Vagina (tissue), 2 donors: Measurements from ENCODE around the gene ACY1. TPM values are rescaled to one million over a fixed set of nuclear protein-coding genes. Genes with fewer than 3 reads are reported as not detected.

Experiments
- DNase-seq, 2 donors: peaks; one replicate each; pipeline ENCODE4 v3.0.0-alpha.2; 2017; ENCODE audit errors: extremely low spot score in 2 of 2
- H3K27ac ChIP-seq: fragments of 200-600 bp; sonication (generic); one replicate; pipeline ENCODE4 v1.5.1; 2019
- H3K27me3 ChIP-seq: fragments of 200-600 bp; sonication (generic); one replicate; pipeline ENCODE4 v1.5.1; 2019
- H3K36me3 ChIP-seq, 2 donors: fragments of 200-600 bp; sonication (generic); one replicate each; pipeline ENCODE4 v1.5.1; 2017 to 2019
- H3K4me1 ChIP-seq: fragments of 200-600 bp; sonication (generic); one replicate; pipeline ENCODE4 v1.5.1; 2019
- H3K4me3 ChIP-seq, 2 donors: fragments of 200-600 bp; sonication (generic); 1 replicate in 1 of 2; 2 replicates in 1 of 2; pipeline ENCODE4 v1.5.1; 2016 to 2019
- H3K9me3 ChIP-seq: fragments of 200-600 bp; sonication (generic); one replicate; pipeline ENCODE4 v1.5.1; 2019
- CTCF ChIP-seq, 3 experiments: fragments of 450-650 bp in 2 of 3; fragments of 200-600 bp in 1 of 3; sonication (generic) in 1 of 3; IDR thresholded peaks; one replicate each; pipeline ENCODE4 v1.5.1; 2017 to 2019; ENCODE audit warnings: antibody characterized with exemption in 3 of 3, mild to moderate bottlenecking in 2 of 3, moderate library complexity in 2 of 3
- POLR2A ChIP-seq, 2 donors: fragments of 450-650 bp; IDR thresholded peaks; one replicate each; pipeline ENCODE4 v1.6.1; 2017; ENCODE audit warnings: antibody characterized with exemption in 2 of 2, mild to moderate bottlenecking in 2 of 2, moderate library complexity in 2 of 2
- POLR2AphosphoS5 ChIP-seq, 2 donors: sonication (generic); formaldehyde crosslinking; IDR thresholded peaks; one replicate each; pipeline ENCODE4 v1.9.0; 2017; ENCODE audit warnings: antibody characterized with exemption in 2 of 2, mild to moderate bottlenecking in 2 of 2, low read depth in 1 of 2; ENCODE audit not compliant: insufficient read depth in 1 of 2
- intact Hi-C: fragments of 100-400 bp; cut with DNase I; formaldehyde crosslinking; loops from one replicate; pipeline ENCODE4 v1.15.1; 2023
- total RNA-seq: library from RNA; depleted of rRNA; stranded (reverse); fragments of >200 nt; gene quantifications from one replicate; pipeline ENCODE4 v1.2.3, GENCODE V29; 2016

Gene ACY1
- total RNA-seq, 1 donor from 2014 or later = 29.7 TPM

GRCh38 chr3:52005571-52005986 lies 22.2 kb downstream of the ACY1 start:
- Histone ChIP-seq H3K9me3 (no peaks in the 10 kb centered on the region), H3K4me3 (no peak overlapping the region), H3K27ac (peak overlapping the region; percentile 4), H3K4me1 (peaks cover 32% of the 10 kb centered on the region), H3K27me3 (no peaks in the 10 kb centered on the region), H3K36me3 (no peaks in the 10 kb centered on the region)
- DNase-seq = no peak
- TF ChIP-seq POLR2AphosphoS5 (IDR thresholded peaks at IDR 0.05; ENCODE audit: insufficient read depth in 1 of 2, low read depth in 1 of 2) = no peak
- TF ChIP-seq CTCF (IDR thresholded peaks at IDR 0.05) = no peak
- no peak for TF ChIP-seq POLR2A (IDR thresholded peaks at IDR 0.05)
- intact Hi-C loops = no loop called here

GRCh38 chr3:52006017-52006819 lies 22.9 kb downstream of the ACY1 start:
- intact Hi-C loops = no loop called here

GRCh38 chr3:52006820-52007133 lies 23.4 kb downstream of the ACY1 start:
- Histone ChIP-seq H3K9me3 (no peaks in the 10 kb centered on the region), H3K27me3 (no peaks in the 10 kb centered on the region), H3K36me3 (no peaks in the 10 kb centered on the region), H3K4me3 (no peak overlapping the region), H3K27ac (no peak overlapping the region), H3K4me1 (peaks cover 27% of the 10 kb centered on the region)
- intact Hi-C loops = no loop called here
- no peak for TF ChIP-seq POLR2AphosphoS5 (IDR thresholded peaks at IDR 0.05; ENCODE audit: insufficient read depth in 1 of 2, low read depth in 1 of 2)
- TF ChIP-seq POLR2A (IDR thresholded peaks at IDR 0.05) = no peak
- TF ChIP-seq CTCF (IDR thresholded peaks at IDR 0.05) = no peak
- DNase-seq = no peak

More at GRCh38 chr3:52006017-52006819, 22.9 kb downstream of the ACY1 start:
- H3K9me3 ChIP-seq = no peaks in the 10 kb centered on the region
- no peaks in the 10 kb centered on the region for H3K27me3 ChIP-seq
- no peak for DNase-seq
- no peak for TF ChIP-seq POLR2AphosphoS5 (IDR thresholded peaks at IDR 0.05; ENCODE audit: insufficient read depth in 1 of 2, low read depth in 1 of 2)
- no peak for TF ChIP-seq CTCF (IDR thresholded peaks at IDR 0.05)
- TF ChIP-seq POLR2A (IDR thresholded peaks at IDR 0.05) = no peak
- H3K4me1 ChIP-seq = peaks cover 32% of the 10 kb centered on the region
- H3K36me3 ChIP-seq = no peaks in the 10 kb centered on the region
- H3K27ac ChIP-seq = peak overlapping the region; percentile 4
- H3K4me3 ChIP-seq = no peak overlapping the region

GRCh38 chr3:52007291-52007690 lies 24.0 kb downstream of the ACY1 start:
- no peaks in the 10 kb centered on the region for H3K36me3 ChIP-seq
- intact Hi-C loops = no loop called here
- TF ChIP-seq CTCF (IDR thresholded peaks at IDR 0.05) = no peak
- TF ChIP-seq POLR2A (IDR thresholded peaks at IDR 0.05) = no peak
- TF ChIP-seq POLR2AphosphoS5 (IDR thresholded peaks at IDR 0.05; ENCODE audit: insufficient read depth in 1 of 2, low read depth in 1 of 2) = no peak

GRCh38 chr3:52010431-52010830 lies 27.1 kb downstream of the ACY1 start:
- Histone ChIP-seq H3K27me3 (no peaks in the 10 kb centered on the region), H3K4me3 (no peak overlapping the region), H3K4me1 (peaks cover 10% of the 10 kb centered on the region), H3K36me3 (no peaks in the 10 kb centered on the region), H3K27ac (no peak overlapping the region), H3K9me3 (no peaks in the 10 kb centered on the region)
- no peak for DNase-seq
- TF ChIP-seq POLR2AphosphoS5 (IDR thresholded peaks at IDR 0.05; ENCODE audit: insufficient read depth in 1 of 2, low read depth in 1 of 2) = no peak
- TF ChIP-seq CTCF (IDR thresholded peaks at IDR 0.05) = no peak
- TF ChIP-seq POLR2A (IDR thresholded peaks at IDR 0.05) = no peak
- intact Hi-C loops = no loop called here

More at GRCh38 chr3:52007291-52007690, 24.0 kb downstream of the ACY1 start:
- H3K27ac ChIP-seq = no peak overlapping the region
- peaks cover 25% of the 10 kb centered on the region for H3K4me1 ChIP-seq
- H3K27me3 ChIP-seq = no peaks in the 10 kb centered on the region
- no peak overlapping the region for H3K4me3 ChIP-seq
- DNase-seq = no peak
- no peaks in the 10 kb centered on the region for H3K9me3 ChIP-seq
